Right cardiac atrium (tissue), 5 donors: ENCODE results near the gene ADAMTS14. TPM values are rescaled to one million over a fixed set of nuclear protein-coding genes. Genes with fewer than 3 reads are reported as not detected.

Source experiments
- polyA plus RNA-seq: library from polyadenylated mRNA; stranded (reverse); fragments of 200-250 nt; gene quantifications from one replicate; pipeline ENCODE4 v1.2.3, GENCODE V29; 2013
- total RNA-seq, 4 donors: library from RNA; stranded (reverse); fragmentation: NEBNext Ultra II Directional; extraction: Animal tissue kit (Norgen Biotek cat#: 25700); gene quantifications; one replicate each; pipeline ENCODE4 v1.2.1, GENCODE V29; 2021
- donor health status: healthy with polysubstance abuse.
- donor health status: DM: no; HTN: yes; CAD: no.
- donor health status: DM: no; HTN: no; CAD: no.
- donor health status: DM: no; HTN: yes; CAD: no; lungs with severe emphysema.
- donor health status: DM: yes; HTN: yes; CAD: no.

ADAMTS14 gene
- total and polyA plus RNA-seq, 5 donors = 0.03 to 0.36 (median 0.14) TPM

Other genes with a start within 250 kb of the ADAMTS14 start
- not detected for gene NODAL, start 230.8 kb upstream of the ADAMTS14 start, total RNA-seq
- gene NODAL, start 230.8 kb upstream of the ADAMTS14 start, polyA plus RNA-seq = not detected
- gene PALD1, start 193.7 kb upstream of the ADAMTS14 start, total RNA-seq = 1 to 10 TPM; 4.3 to 7.7 (median 5.7) TPM
- gene PALD1, start 193.7 kb upstream of the ADAMTS14 start, polyA plus RNA-seq = 2.8 TPM
- 1 to 10 TPM in 3 of 4 donors, under 1 TPM in 1; 0.81 to 2.9 (median 1.9) TPM for gene PRF1, start 69.8 kb upstream of the ADAMTS14 start, total RNA-seq
- 1.1 TPM for gene PRF1, start 69.8 kb upstream of the ADAMTS14 start, polyA plus RNA-seq
- gene TBATA, start 112.9 kb downstream of the ADAMTS14 start, total RNA-seq = not detected
- gene TBATA, start 112.9 kb downstream of the ADAMTS14 start, polyA plus RNA-seq = 0.16 TPM
- 10 to 100 TPM; 12.2 to 20.2 (median 14.6) TPM for gene SGPL1, start 143.4 kb downstream of the ADAMTS14 start, total RNA-seq
- 4.2 TPM for gene SGPL1, start 143.4 kb downstream of the ADAMTS14 start, polyA plus RNA-seq
- 100 to 1,000 TPM; 102 to 141 (median 134) TPM for gene PCBD1, start 216.1 kb downstream of the ADAMTS14 start, total RNA-seq
- 216 TPM for gene PCBD1, start 216.1 kb downstream of the ADAMTS14 start, polyA plus RNA-seq